22Rv1 (cell line): ENCODE data around the gene GRIA4.

Source experiments
- H3K27ac ChIP-seq: fragments of 450-650 bp; 2 replicates; pipeline ENCODE4 v1.5.1; 2017
- ZFX ChIP-seq: fragments of 450-650 bp; IDR thresholded peaks from 2 replicates; pipeline ENCODE4 v1.6.1; 2017; ENCODE audit warnings: antibody characterized with exemption, borderline replicate concordance
- TF ChIP-seq, protein P1 (sequence below): fragments of 450-650 bp; IDR thresholded peaks from 2 replicates; pipeline ENCODE4 v1.5.1; 2017; ENCODE audit warnings: mild to moderate bottlenecking

Gene GRIA4

DNA sequence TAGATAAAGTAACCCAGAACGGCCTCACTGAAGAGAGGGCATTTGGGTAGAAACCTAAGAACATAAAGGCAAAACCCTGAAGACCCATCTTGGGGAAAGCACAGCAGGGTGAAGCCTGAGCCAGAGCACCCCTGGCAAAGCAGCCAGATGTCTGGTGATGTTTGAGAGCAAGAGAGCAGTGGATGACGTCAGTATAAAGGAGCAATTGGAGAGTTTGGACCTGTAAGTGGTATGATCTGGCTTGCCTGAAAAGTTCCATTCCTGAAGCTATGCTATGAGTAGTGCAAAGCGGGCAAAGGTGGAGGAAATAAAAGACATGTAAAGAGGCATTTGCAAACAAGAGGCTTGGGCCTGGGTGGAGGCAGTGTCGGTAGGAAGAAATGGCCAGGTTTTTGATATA, 244.4 kb downstream of the GRIA4 start:
- TF ChIP-seq, protein P1, sequence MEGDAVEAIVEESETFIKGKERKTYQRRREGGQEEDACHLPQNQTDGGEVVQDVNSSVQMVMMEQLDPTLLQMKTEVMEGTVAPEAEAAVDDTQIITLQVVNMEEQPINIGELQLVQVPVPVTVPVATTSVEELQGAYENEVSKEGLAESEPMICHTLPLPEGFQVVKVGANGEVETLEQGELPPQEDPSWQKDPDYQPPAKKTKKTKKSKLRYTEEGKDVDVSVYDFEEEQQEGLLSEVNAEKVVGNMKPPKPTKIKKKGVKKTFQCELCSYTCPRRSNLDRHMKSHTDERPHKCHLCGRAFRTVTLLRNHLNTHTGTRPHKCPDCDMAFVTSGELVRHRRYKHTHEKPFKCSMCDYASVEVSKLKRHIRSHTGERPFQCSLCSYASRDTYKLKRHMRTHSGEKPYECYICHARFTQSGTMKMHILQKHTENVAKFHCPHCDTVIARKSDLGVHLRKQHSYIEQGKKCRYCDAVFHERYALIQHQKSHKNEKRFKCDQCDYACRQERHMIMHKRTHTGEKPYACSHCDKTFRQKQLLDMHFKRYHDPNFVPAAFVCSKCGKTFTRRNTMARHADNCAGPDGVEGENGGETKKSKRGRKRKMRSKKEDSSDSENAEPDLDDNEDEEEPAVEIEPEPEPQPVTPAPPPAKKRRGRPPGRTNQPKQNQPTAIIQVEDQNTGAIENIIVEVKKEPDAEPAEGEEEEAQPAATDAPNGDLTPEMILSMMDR: no peak
- TF ChIP-seq ZFX: no peak
- no peak overlapping the region for H3K27ac ChIP-seq

DNA sequence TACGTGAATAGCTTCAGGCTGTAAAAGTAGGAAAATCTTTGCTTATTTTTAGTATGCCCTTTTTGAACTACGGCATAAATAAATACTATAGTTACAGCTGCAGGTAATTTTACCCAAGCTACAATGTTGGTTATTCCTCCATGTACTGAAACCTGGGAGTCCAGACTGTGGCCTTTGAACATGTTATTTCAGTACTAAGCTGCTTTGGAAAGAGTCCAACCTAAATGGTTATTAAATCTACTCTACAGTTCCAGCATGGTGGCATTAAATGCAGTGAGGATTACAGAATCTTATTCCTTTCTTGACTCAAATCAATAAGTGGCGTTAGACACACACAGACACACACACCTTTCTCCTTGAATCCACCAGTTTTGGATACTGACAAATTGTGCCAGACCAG, 247.1 kb downstream of the GRIA4 start:
- no peak overlapping the region for H3K27ac ChIP-seq
- TF ChIP-seq ZFX: no peak
- TF ChIP-seq, protein P1: no peak

DNA sequence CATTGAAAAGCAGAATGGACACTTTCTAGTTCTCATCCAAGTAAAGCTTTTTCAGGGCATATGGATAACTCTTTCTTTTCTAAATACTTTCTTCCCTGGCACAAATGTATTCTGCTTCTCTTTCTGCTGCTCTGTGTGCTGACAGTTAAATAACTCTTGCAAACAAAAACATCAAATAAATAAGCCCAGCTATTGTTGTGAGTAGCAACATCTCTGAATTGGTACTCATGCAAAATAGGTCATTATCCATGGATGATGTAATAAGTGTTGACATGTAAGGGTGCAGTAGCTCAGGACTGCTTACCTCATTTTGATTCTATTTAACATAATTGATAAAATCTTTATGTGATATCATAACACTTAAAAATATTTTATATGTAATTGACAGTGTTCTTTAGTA, 247.9 kb downstream of the GRIA4 start:
- TF ChIP-seq, protein P1: no peak
- no peak for TF ChIP-seq ZFX
- H3K27ac ChIP-seq: no peak overlapping the region

DNA sequence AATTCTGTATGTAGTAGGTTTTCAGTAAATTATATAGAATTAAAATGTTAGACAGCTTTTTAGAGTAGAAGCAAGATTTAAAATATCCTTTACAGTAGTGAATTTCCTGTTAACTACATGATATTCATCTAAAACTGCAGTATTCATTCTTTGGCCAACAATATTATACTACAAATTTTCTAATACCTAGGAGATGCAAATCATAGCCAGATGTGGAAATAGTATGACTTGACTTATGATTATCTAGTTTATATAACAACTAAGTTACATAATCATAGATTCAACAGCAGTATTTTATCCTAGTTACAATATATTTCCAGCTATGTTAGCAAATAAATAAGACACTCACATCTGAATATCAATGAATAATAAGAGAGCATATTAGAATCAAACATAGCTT, 249.0 kb downstream of the GRIA4 start:
- no peak overlapping the region for H3K27ac ChIP-seq
- TF ChIP-seq ZFX: no peak
- TF ChIP-seq, protein P1: no peak

DNA sequence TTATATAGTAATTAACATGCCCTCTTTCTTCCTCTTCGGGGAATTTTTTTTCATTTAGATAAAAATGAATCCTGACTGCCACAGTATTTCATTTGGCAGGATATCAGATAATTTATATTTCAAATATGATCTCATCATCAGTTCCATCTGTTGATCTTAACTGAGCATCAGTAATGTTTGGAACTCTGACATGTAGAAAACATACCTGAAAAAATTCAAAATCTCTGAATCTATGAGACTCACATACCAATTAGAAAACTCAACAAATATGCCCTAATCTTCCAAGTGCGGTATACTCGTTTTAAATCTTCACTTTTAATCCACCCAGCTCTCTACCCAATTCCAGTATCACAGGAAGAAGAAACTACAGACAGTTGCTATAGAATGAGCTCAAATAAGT, 250.2 kb downstream of the GRIA4 start:
- TF ChIP-seq, protein P1: no peak
- TF ChIP-seq ZFX: no peak
- H3K27ac ChIP-seq: no peak overlapping the region

GRCh38 chr11:105861225-105861624, 251.4 kb downstream of the GRIA4 start:
- TF ChIP-seq, protein P1: peak; percentile 79
- no peak for TF ChIP-seq ZFX
- H3K27ac ChIP-seq: no peak overlapping the region

- no peak for TF ChIP-seq ZFX
- TF ChIP-seq, protein P1: peak; percentile 83
- H3K27ac ChIP-seq: no peak overlapping the region
Observed at GRCh38 chr11:105862736-105863367, 253.0 kb downstream of the GRIA4 start.
